Activated CD4-positive, alpha-beta T cell treated with anti-CD3 and anti-CD28 coated beads, Interleukin-2, amount 50 U/mL, for 4 hours (primary cell): ENCODE results near the gene LACRT.
"Not testable (repeated sequence)": the region's sequence is repeated elsewhere in the genome, so short reads cannot be mapped to it uniquely, and the experiment has no call there.

Experiments used
- DNase-seq, 2 experiments: peaks; one replicate each; pipeline ENCODE4 v3.0.0-alpha.2; 2020

The LACRT gene

GRCh38 chr12:54634795-54635194, at the start of gene LACRT:
Gene LACRT (minus strand): TSS chr12:54634895. CDS start chr12:54634841, 54 bp downstream.
- DNase-seq: no peak

- DNase-seq: no peak
These were observed 48.7 kb upstream of the LACRT start for GRCh38 chr12:54683398-54683797.

GRCh38 chr12:54682674-54683073, 48.0 kb upstream of the LACRT start:
- DNase-seq: no peak

GRCh38 chr12:54680374-54680773, 45.7 kb upstream of the LACRT start:
- no peak for DNase-seq

GRCh38 chr12:54678131-54678530, 43.4 kb upstream of the LACRT start:
- DNase-seq: no peak

GRCh38 chr12:54667945-54668344, 33.2 kb upstream of the LACRT start:
- no peak for DNase-seq

- DNase-seq: no peak
These were observed 31.3 kb upstream of the LACRT start for GRCh38 chr12:54666008-54666407.

- not testable (repeated sequence) for DNase-seq
These were observed 30.4 kb upstream of the LACRT start for GRCh38 chr12:54665022-54665635.

- DNase-seq: no peak
These were observed 28.9 kb upstream of the LACRT start for GRCh38 chr12:54663603-54664002.

GRCh38 chr12:54662026-54662425, 27.3 kb upstream of the LACRT start:
- no peak for DNase-seq

- DNase-seq: no peak
These were observed 26.4 kb upstream of the LACRT start for GRCh38 chr12:54661048-54661447.

- DNase-seq: no peak
These were observed 25.7 kb upstream of the LACRT start for GRCh38 chr12:54660320-54660962.

- peak; percentile 14 to 33 for DNase-seq
These were observed 23.9 kb upstream of the LACRT start for GRCh38 chr12:54658306-54659264.

- DNase-seq: no peak
These were observed 22.5 kb upstream of the LACRT start for GRCh38 chr12:54657105-54657607.

- DNase-seq: no peak
These were observed 20.2 kb upstream of the LACRT start for GRCh38 chr12:54654926-54655325.

- DNase-seq: no peak
These were observed 18.3 kb upstream of the LACRT start for GRCh38 chr12:54653025-54653424.

GRCh38 chr12:54650889-54651288, 16.2 kb upstream of the LACRT start:
- DNase-seq: no peak

- no peak for DNase-seq
These were observed 15.7 kb upstream of the LACRT start for GRCh38 chr12:54650409-54650808.

- DNase-seq: no peak
These were observed 15.1 kb upstream of the LACRT start for GRCh38 chr12:54649825-54650224.

- DNase-seq: no peak
These were observed 13.6 kb upstream of the LACRT start, which contains the start of gene DCD for GRCh38 chr12:54648265-54648664. Gene DCD (minus strand): TSS chr12:54648365. CDS start chr12:54648303, 62 bp downstream.

- DNase-seq: no peak
These were observed 6.9 kb upstream of the LACRT start for GRCh38 chr12:54641554-54641953.

GRCh38 chr12:54641089-54641488, 6.4 kb upstream of the LACRT start:
- no peak for DNase-seq

- DNase-seq: not testable (repeated sequence)
These were observed 4.4 kb upstream of the LACRT start for GRCh38 chr12:54639112-54639511.
